A673 (cell line): ENCODE results near the gene FSIP1. TPM values are rescaled to one million over a fixed set of nuclear protein-coding genes. Genes with fewer than 3 reads are reported as not detected.

Experiments used
- BruUV-seq: library from RNA; stranded (reverse); fragments of 400-500 nt; replicated peaks from 2 replicates; lab custom pipeline; 2021; lab: Mats Ljungman, UMichigan
- CTCF ChIA-PET: fragments of 300-600 bp; sonication (Branson Sonifier 250); formaldehyde crosslinking; loops from one replicate; lab custom pipeline; 2022; ENCODE audit warnings: antibody characterized with exemption; lab: Charles Lee
- POLR2A ChIA-PET: fragments of 300-600 bp; sonication (Branson Sonifier 250); formaldehyde crosslinking; loops from one replicate; lab custom pipeline; 2022; ENCODE audit warnings: antibody characterized with exemption; ENCODE audit not compliant: low non-redundant PET; lab: Charles Lee
- DNase-seq: peaks from one replicate; pipeline ENCODE4 v3.0.0-alpha.2; 2015; ENCODE audit warnings: low spot score
- H3K27ac ChIP-seq: fragments of 200-600 bp; sonication (generic); 2 replicates; pipeline ENCODE4 v1.5.1; 2016; ENCODE audit warnings: mixed run types, low read depth, mild to moderate bottlenecking, mixed read lengths, antibody characterized with exemption, low read length; ENCODE audit not compliant: poor library complexity, severe bottlenecking
- H3K27me3 ChIP-seq: fragments of 200-600 bp; sonication (generic); replicated peaks from 2 replicates; pipeline ENCODE4 v1.6.1; 2017; ENCODE audit warnings: mixed run types, low read depth, mild to moderate bottlenecking, mixed read lengths, antibody characterized with exemption, low read length; ENCODE audit not compliant: insufficient read depth, poor library complexity
- H3K36me3 ChIP-seq: fragments of 200-600 bp; sonication (generic); 2 replicates; pipeline ENCODE4 v1.6.1; 2016; ENCODE audit warnings: mixed run types, mild to moderate bottlenecking, mixed read lengths, antibody characterized with exemption, low read length; ENCODE audit not compliant: insufficient read depth, poor library complexity, severe bottlenecking
- H3K4me1 ChIP-seq: fragments of 200-600 bp; sonication (generic); 2 replicates; pipeline ENCODE4 v1.6.1; 2017; ENCODE audit warnings: mixed run types, mild to moderate bottlenecking, mixed read lengths, antibody characterized with exemption, low read length; ENCODE audit not compliant: insufficient read depth, poor library complexity, severe bottlenecking
- H3K4me3 ChIP-seq: fragments of 200-600 bp; sonication (generic); 2 replicates; pipeline ENCODE4 v1.5.1; 2016; ENCODE audit warnings: low read depth, mixed run types, mild to moderate bottlenecking, mixed read lengths, low read length; ENCODE audit not compliant: poor library complexity, severe bottlenecking
- H3K9me3 ChIP-seq: fragments of 200-600 bp; sonication (generic); 2 replicates; pipeline ENCODE4 v1.6.1; 2016; ENCODE audit warnings: mixed run types, low read depth, mild to moderate bottlenecking, mixed read lengths, antibody characterized with exemption, low read length; ENCODE audit not compliant: poor library complexity, severe bottlenecking
- CTCF ChIP-seq: fragments of 300-800, 200-600 bp; sonication (generic); conservative IDR thresholded peaks from 2 replicates; pipeline ENCODE4 v1.5.1; 2017; ENCODE audit warnings: low read depth, mild to moderate bottlenecking, antibody characterized with exemption, low read length, moderate library complexity, mixed read lengths
- EZH2 ChIP-seq: fragments of 200-600 bp; sonication (generic); IDR thresholded peaks from 2 replicates; pipeline ENCODE4 v1.6.1; 2017; ENCODE audit warnings: borderline replicate concordance, low read depth, mild to moderate bottlenecking, mixed read lengths, antibody characterized with exemption, low read length; ENCODE audit not compliant: poor library complexity, severe bottlenecking
- intact Hi-C: fragments of 100-400 bp; cut with micrococcal nuclease; formaldehyde crosslinking; loops from one replicate; pipeline ENCODE4 v1.10.0; 2022; ENCODE audit not compliant: unreplicated experiment
- total RNA-seq: library from RNA; stranded (reverse); gene quantifications from 2 replicates; pipeline ENCODE4 v1.2.3, GENCODE V29; 2021

FSIP1 gene
- total RNA-seq, 1 experiment from 2014 or later = 0.37 TPM

GRCh38 chr15:39770748-39771689, 11.6 kb downstream of the FSIP1 start:
- no TSS peak for BruUV-seq
- POLR2A ChIA-PET = no interaction called here
- CTCF ChIA-PET = no interaction called here
- no peaks in the 10 kb centered on the region for H3K36me3 ChIP-seq
- H3K27ac ChIP-seq = no peak overlapping the region
- H3K9me3 ChIP-seq = no peaks in the 10 kb centered on the region
- H3K4me1 ChIP-seq = no peaks in the 10 kb centered on the region
- no peak overlapping the region for H3K4me3 ChIP-seq
- TF ChIP-seq EZH2 (no peak), CTCF (no peak)
- intact Hi-C loops = no loop called here
- no peaks in the 10 kb centered on the region for H3K27me3 ChIP-seq
- DNase-seq = no peak

DNA sequence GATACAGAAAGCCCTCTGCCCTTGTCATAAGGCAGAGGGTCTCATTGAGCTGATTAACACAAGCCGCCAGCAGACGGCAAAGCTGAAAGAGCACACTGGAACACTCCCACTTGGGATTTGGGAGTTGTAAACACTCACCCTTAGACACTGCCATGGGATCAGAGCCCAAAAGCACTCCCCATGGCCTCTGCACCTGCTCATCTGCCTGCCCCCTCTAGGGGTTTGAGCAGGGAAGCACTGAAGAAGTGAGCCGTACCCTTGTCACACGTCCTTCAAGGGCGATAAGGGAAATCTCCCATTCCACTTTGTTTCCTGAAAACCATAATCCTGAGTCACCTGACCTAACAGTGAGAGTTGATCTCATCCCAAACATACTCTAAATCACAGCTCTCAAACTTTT, 14.7 kb downstream of the FSIP1 start:
- intact Hi-C loops = no loop called here
- Histone ChIP-seq H3K9me3 (no peaks in the 10 kb centered on the region), H3K36me3 (no peaks in the 10 kb centered on the region), H3K27ac (no peak overlapping the region), H3K4me1 (no peaks in the 10 kb centered on the region), H3K4me3 (no peak overlapping the region), H3K27me3 (no peaks in the 10 kb centered on the region)
- BruUV-seq = no TSS peak
- POLR2A ChIA-PET = no interaction called here
- DNase-seq = no peak
- no peak for TF ChIP-seq CTCF
- CTCF ChIA-PET = no interaction called here

DNA sequence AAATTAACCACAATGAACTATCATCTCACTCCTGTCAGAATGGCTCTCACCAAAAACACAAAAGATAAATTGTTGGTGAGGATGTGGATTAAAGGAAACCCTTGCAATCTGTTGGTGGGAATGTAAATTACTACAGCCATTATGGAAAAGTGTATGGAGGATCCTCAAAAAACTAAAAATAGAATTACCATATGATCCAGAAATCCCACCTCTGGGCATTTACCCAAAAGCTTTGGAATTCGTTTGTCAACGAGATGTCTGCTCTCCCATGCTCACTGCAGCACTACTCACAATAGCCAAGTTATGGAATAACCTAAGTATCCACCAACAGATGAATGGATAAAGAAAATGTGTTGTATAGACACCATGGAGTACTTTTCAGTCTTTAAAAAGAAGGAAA, 21.6 kb downstream of the FSIP1 start:
- ChIA-PET POLR2A (no interaction called here), CTCF (no interaction called here)
- H3K9me3 ChIP-seq = no peaks in the 10 kb centered on the region
- no peaks in the 10 kb centered on the region for H3K27me3 ChIP-seq
- DNase-seq = no peak
- no TSS peak for BruUV-seq
- H3K4me3 ChIP-seq = no peak overlapping the region
- no peaks in the 10 kb centered on the region for H3K4me1 ChIP-seq
- no peak for TF ChIP-seq CTCF
- no peak for TF ChIP-seq EZH2
- H3K27ac ChIP-seq = no peak overlapping the region
- intact Hi-C loops = no loop called here
- H3K36me3 ChIP-seq = no peaks in the 10 kb centered on the region
